ENCODE results near the gene RBP2.

Gene RBP2

GRCh38 chr3:139480585-139480984 is 4.3 kb upstream of the RBP2 start:
- no peak for DNase-seq

- DNase-seq = no peak
These were observed 1.7 kb upstream of the RBP2 start for GRCh38 chr3:139477710-139478640.

DNA sequence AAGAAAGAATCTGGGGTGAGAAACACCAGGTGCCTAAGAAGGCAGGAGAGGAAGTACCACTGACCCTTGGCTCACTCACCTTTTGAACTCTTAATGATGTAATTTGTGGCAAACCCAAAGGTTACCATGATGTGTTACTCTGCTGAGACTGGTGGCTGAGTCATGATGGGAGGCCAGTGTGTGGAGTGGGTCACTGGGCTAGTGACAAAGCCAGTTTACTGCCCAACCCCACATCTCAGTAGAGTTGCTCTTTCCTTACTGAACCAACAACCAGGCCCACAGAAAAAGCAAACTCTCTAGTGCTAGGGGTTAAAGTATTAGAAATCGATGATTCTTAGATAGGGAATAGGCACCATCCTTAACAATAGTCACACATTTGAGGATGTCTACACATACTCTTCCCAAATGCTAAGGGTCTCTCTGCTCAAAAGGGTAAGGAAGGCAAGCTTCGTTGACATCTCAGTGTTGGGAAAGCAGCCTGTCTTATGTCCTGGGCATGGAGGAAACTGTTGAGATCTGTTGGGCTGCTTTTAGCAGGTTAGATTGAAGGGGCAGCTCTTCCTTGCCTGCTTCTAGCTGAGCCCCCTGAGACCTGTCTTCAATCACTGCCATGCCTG is 3.1 kb downstream of the RBP2 start:
- DNase-seq = no peak

GRCh38 chr3:139472380-139473010 is 3.8 kb downstream of the RBP2 start:
- no peak for DNase-seq

GRCh38 chr3:139470199-139470598 is 6.1 kb downstream of the RBP2 start:
- no peak for DNase-seq

GRCh38 chr3:139468399-139468798 is 7.9 kb downstream of the RBP2 start:
- no peak for DNase-seq

DNA sequence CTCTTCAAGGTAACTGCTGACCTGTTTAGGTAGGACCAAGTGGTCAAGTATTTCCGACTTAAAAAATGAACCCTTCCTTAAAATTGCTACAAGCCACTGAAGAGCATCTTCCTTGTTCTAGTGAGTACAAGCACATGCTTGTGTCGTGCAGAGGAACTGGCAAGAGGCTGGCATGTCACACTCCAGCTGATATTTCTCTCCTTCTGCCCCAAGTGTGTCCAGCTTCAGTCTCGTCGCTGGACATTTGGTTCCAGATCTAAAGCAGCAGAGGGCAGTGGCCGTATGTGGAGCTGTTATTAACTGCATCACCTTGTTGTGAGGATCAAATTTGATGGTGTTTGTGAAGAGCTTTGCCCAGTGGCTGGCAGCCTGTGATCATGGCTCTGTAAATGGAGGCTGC is 10.0 kb downstream of the RBP2 start:
- no peak for DNase-seq

- DNase-seq = no peak
These were observed 10.7 kb downstream of the RBP2 start for GRCh38 chr3:139465636-139466035.

- DNase-seq = no peak
These were observed 12.8 kb downstream of the RBP2 start for GRCh38 chr3:139463466-139463865.

DNA sequence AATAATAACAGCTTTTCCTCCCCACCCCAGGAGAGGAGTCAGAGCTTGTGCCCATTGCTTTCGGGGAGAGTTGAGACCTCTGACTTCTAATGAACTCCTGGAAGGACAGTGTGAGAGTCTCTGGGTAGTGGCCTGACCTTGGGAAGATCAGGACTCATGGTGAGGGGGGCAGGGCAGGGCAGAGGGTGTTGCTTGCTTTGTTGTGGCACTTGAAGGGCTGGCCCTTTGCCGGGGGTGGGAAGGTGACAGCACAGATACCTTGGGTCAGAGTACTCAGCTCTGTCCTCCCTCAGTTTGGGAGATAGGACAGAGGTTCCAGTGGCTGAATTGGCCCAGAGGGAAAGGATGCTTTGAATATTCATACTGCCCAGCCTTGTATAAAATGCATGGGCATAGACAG is 15.8 kb downstream of the RBP2 start:
- no peak for DNase-seq

GRCh38 chr3:139460076-139460475 is 16.2 kb downstream of the RBP2 start:
- DNase-seq = no peak

DNA sequence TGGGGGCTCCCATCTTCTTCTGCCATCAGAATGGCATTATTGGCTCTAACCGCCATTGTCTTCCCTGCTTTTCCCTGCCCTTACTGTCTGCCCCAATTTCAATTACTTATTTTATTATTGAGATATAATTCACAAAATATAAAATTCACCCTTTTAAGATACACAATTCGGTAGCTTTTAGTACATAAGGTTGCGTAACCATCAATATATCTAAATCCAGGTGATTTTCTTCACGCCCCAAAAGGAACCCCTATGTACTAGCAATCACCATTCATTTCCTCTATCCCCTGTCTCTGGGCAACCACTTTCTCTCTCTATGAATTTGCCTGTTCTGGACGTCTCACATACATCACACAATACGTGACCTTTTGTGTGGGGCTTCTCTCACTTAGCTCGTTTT is 18.0 kb downstream of the RBP2 start:
- DNase-seq = no peak

GRCh38 chr3:139457066-139457465 is 19.2 kb downstream of the RBP2 start:
- DNase-seq = no peak

- DNase-seq = no peak
These were observed 19.9 kb downstream of the RBP2 start for GRCh38 chr3:139456386-139456785.

DNA sequence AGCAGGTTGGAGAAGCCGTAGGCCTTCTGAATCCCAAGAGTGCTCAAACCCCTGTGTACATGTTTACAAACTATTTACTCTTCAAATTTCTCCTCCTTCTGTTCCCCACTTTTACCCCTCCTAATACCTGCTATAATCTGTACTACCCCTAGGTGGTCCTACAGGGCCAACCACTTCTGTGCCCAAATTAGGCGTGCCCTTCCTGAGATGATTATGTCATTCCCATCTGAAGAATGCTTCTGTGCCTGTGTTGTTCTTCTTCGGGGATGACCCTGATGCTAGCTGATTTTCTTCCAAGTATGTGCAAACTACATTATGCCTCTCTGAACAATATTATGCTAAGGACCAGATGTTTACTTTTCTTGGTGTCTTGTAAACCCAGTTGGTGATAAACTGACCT is 20.5 kb downstream of the RBP2 start:
- DNase-seq = no peak

GRCh38 chr3:139455206-139455605 is 21.1 kb downstream of the RBP2 start:
- no peak for DNase-seq

- DNase-seq = no peak
These were observed 22.0 kb downstream of the RBP2 start for GRCh38 chr3:139454346-139454745.

DNA sequence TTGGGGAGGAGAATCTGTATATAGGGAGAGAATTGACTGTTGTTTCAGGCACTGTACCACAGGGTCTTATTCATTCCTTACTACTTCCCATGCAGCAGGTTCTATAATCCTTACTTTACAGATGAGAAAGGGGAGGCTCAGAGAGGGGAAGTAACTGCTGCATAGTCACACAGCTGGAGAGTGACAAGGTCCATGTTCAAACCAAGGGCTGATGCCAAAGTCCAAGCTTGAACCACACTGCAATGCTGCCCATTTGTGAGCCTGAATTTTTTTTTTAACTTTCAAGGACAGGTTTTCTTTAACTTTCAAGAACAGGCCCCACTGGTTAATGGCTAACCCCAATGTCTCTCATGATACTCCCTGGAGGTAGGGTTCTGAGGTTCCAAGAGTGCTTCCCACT is 26.2 kb downstream of the RBP2 start:
- DNase-seq = no peak

DNA sequence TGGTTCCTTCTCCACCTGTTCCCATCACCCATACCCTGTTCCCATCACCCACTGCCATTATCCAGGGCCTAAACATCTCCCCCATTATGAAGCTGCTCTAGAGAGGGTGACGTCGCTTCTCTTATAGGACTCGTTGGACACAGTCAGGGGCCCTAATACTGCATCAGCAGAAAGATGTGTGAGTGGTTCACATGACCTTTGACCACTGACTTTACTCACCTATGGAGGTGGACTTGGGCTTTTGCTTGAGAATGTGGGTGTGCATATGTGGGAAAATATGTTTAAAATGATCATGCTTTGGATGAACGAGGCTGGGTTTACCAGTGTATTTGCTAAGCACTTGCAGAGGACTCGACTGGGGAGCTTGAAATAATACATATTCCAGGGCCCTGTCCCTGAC is 26.8 kb downstream of the RBP2 start:
- DNase-seq = no peak

DNA sequence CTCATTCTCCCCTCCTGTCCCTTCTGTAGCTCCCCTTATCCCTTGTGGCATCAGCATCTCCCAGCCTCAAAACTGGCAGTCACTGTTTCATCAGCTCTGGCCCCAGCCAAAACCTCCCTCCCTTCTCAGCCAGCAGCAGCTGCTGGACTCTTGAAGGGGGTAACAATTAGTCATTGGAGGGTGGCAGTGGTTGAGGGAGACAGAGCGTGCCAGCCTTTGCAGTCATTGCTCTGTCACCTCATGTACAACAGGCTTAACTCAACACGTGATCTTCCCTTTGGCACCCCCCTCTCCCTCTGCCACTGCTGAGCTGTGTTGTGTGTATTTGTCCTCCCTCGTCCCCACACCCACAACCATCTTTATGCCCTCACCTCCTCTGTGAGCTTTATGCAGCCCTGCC is 28.2 kb downstream of the RBP2 start:
- no peak for DNase-seq

GRCh38 chr3:139447486-139447885 is 28.8 kb downstream of the RBP2 start:
- no peak for DNase-seq

DNA sequence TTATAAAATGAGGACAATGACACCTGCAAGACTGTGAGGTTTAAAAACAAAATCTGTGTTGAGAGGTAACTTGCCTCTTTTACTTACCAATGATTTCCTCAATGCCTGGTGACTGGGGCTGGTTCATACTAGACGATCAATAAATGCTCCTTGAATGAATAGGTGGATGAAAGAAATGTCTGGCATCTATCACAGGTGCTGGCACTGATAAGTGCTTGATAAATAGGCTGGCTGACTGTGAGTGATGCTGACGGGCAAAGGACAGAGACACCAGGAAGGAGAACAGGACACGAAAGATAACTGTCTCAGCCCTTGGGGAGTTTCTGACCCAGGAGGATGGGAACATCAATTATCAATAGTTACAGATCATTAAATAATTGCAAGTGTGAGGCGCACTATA is 31.9 kb downstream of the RBP2 start:
- DNase-seq = no peak

DNA sequence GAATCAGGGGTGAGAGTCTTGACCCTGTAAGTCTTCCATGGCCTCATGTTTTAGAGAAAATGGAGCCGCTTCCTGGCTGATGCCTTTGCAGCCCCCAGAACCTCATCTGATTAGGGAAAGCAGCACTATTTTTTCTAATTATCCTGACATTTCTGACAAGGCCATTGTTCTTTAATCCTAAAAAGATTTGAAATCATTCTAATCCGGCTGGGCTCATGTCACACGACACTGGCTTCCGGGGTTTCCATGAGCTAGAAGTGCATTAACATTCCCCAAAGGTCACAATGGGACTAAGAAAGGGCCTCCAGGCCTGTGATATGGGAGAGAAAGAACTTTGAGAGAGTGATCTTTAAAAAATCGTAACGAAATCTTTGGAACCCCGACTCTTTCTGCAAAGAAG is 33.1 kb downstream of the RBP2 start:
- no peak for DNase-seq

GRCh38 chr3:139441656-139442055 is 34.7 kb downstream of the RBP2 start:
- DNase-seq = no peak
